K562 (cell line): ENCODE results near the gene SCP2. TPM values are rescaled to one million over a fixed set of nuclear protein-coding genes. Genes with fewer than 3 reads are reported as not detected.

Source experiments
- ATAC-seq: fragments of 200-7000 bp; cut with Tn5 transposase; 3 replicates; pipeline ENCODE4 v1.9.1; 2020; ENCODE audit warnings: moderate library complexity
- BruUV-seq: library from RNA; stranded (reverse); fragments of 400-500 nt; replicated peaks from 2 replicates; lab custom pipeline; 2021; lab: Mats Ljungman, UMichigan
- CTCF ChIA-PET: fragments of 300-600 bp; formaldehyde crosslinking; extraction: SDS; loops from one replicate; lab custom pipeline; 2021; ENCODE audit warnings: low intra/inter-chr PET ratio; lab: Yijun Ruan, JAX
- POLR2A ChIA-PET: fragments of 300-600, 350-650 bp; sonication (Branson Sonifier 250); formaldehyde crosslinking; extraction: SDS; loops from one replicate; lab custom pipeline; 2021; ENCODE audit warnings: antibody characterized with exemption, inconsistent platforms; lab: Yijun Ruan, JAX
- DNase-seq, 4 experiments: peaks; one replicate each; pipeline versions ENCODE4 v3.0.0 to v3.0.0-alpha.2; 2011 to 2018; ENCODE audit warnings: low spot score in 3 of 4, mixed read lengths in 3 of 4; ENCODE audit errors: extremely low read depth in 1 of 4
- FAIRE-seq: peaks from 2 replicates; lab custom pipeline; 2011; peaks lifted over from hg19 to GRCh38; lab: Jason Lieb, UNC
- H2AFZ ChIP-seq: 2 replicates; pipeline ENCODE4 v1.6.0; 2011; ENCODE audit warnings: low read depth, low read length, control low read depth, inconsistent platforms
- H3K27ac ChIP-seq: fragments of 200-600 bp; 3 replicates; pipeline ENCODE4 v1.8.0; 2011; ENCODE audit warnings: low read depth, mild to moderate bottlenecking, control low read depth, inconsistent platforms, low read length, moderate library complexity, mixed read lengths; ENCODE audit errors: extremely low read depth
- H3K27me3 ChIP-seq, 2 experiments: fragments of 300-600 bp in 1 of 2; 2 replicates in 1 of 2; 3 replicates in 1 of 2; pipeline versions ENCODE4 v1.6.0 to v1.8.0; 2011; ENCODE audit warnings: inconsistent platforms in 2 of 2, low read length in 2 of 2, mild to moderate bottlenecking in 1 of 2, mixed read lengths in 1 of 2, moderate library complexity in 1 of 2; ENCODE audit not compliant: control insufficient read depth in 2 of 2, insufficient read depth in 2 of 2
- H3K36me3 ChIP-seq: fragments of 300-600 bp; 3 replicates; pipeline ENCODE4 v1.8.0; 2011; ENCODE audit warnings: mild to moderate bottlenecking, low read length, inconsistent platforms; ENCODE audit not compliant: control insufficient read depth, insufficient read depth
- H3K4me1 ChIP-seq, 2 experiments: fragments of 200-600 bp in 1 of 2; replicated peaks in 1 of 2; 2 replicates in 1 of 2; 3 replicates in 1 of 2; pipeline versions ENCODE4 v1.5.1 to v1.8.0; 2011; ENCODE audit warnings: inconsistent platforms in 2 of 2, low read length in 2 of 2, mild to moderate bottlenecking in 1 of 2, mixed read lengths in 1 of 2, moderate library complexity in 1 of 2; ENCODE audit not compliant: control insufficient read depth in 2 of 2, insufficient read depth in 2 of 2
- H3K4me2 ChIP-seq: 2 replicates; pipeline ENCODE4 v1.6.1; 2011; ENCODE audit warnings: low read length, control low read depth, inconsistent platforms, mixed read lengths; ENCODE audit not compliant: insufficient read depth
- H3K4me3 ChIP-seq: fragments of 200-600 bp; sonication (generic), shearing (Covaris generic); 2 replicates; pipeline ENCODE4 v1.5.1; 2016; ENCODE audit warnings: control low read depth, inconsistent platforms
- H3K79me2 ChIP-seq: fragments of 200-600 bp; 3 replicates; pipeline ENCODE4 v1.8.0; 2011; ENCODE audit warnings: low read length, inconsistent platforms; ENCODE audit not compliant: control insufficient read depth, insufficient read depth
- H3K9ac ChIP-seq, 2 experiments: 2 replicates each; pipeline versions ENCODE4 v1.6.0 to v1.6.1; 2011; ENCODE audit warnings: low read depth in 2 of 2, low read length in 2 of 2, control low read depth in 1 of 2, inconsistent platforms in 1 of 2, mild to moderate bottlenecking in 1 of 2, mixed read lengths in 1 of 2; ENCODE audit not compliant: insufficient read depth in 1 of 2
- H3K9me1 ChIP-seq: one replicate; pipeline ENCODE4 v1.6.0; 2011; ENCODE audit warnings: inconsistent platforms, mild to moderate bottlenecking, low read length, moderate library complexity; ENCODE audit not compliant: control insufficient read depth, insufficient read depth
- H3K9me3 ChIP-seq: replicated peaks from 2 replicates; pipeline ENCODE4 v1.5.1; 2011; ENCODE audit warnings: low read depth, low read length, inconsistent platforms; ENCODE audit not compliant: control insufficient read depth, insufficient read depth
- H4K20me1 ChIP-seq: replicated peaks from 2 replicates; pipeline ENCODE4 v1.6.1; 2011; ENCODE audit warnings: low read length, inconsistent platforms, mixed read lengths; ENCODE audit not compliant: control insufficient read depth, insufficient read depth
- ADNP ChIP-seq: fragments of 200-800 bp; sonication (Bioruptor generic); IDR thresholded peaks from 2 replicates; pipeline ENCODE4 v1.6.1; 2016; ENCODE audit warnings: missing genetic modification characterization, missing compliant biosample characterization
- BCOR ChIP-seq: fragments of 450-650 bp; IDR thresholded peaks from 2 replicates; pipeline ENCODE4 v1.6.1; 2016
- BDP1 ChIP-seq: IDR thresholded peaks from 3 replicates; pipeline ENCODE4 v1.6.1; 2011; ENCODE audit not compliant: insufficient read length, insufficient read depth
- HDAC2 ChIP-seq: fragments of 450-650 bp; IDR thresholded peaks from 2 replicates; pipeline ENCODE4 v1.6.1; 2016; ENCODE audit warnings: mild to moderate bottlenecking
- KDM1A ChIP-seq, 2 experiments: fragments of 450-650 bp; IDR thresholded peaks; 2 replicates each; pipeline ENCODE4 v1.6.1; 2016; ENCODE audit warnings: mild to moderate bottlenecking in 2 of 2
- RBM25 ChIP-seq: fragments of 200-400 bp; formaldehyde crosslinking; IDR thresholded peaks from 2 replicates; pipeline ENCODE4 v1.6.1; 2018; ENCODE audit warnings: low read length, low read depth, moderate library complexity; ENCODE audit not compliant: severe bottlenecking
- RCOR1 ChIP-seq, 2 experiments: IDR thresholded peaks; 2 replicates each; pipeline ENCODE4 v1.6.1; 2012; ENCODE audit warnings: low read depth in 2 of 2, low read length in 2 of 2, borderline replicate concordance in 1 of 2, improper control_type of control experiment in 1 of 2
- SRSF3 ChIP-seq: fragments of 200-400 bp; formaldehyde crosslinking; IDR thresholded peaks from 2 replicates; pipeline ENCODE4 v1.6.1; 2016; ENCODE audit warnings: mild to moderate bottlenecking, low read length, moderate library complexity; ENCODE audit not compliant: insufficient read depth
- WGBS: fragments of 100-300 bp; shearing (Covaris generic); methylation state at CpG from one replicate; pipeline ENCODE4 v1.1.6; 2016; ENCODE audit warnings: low coverage, mixed read lengths; ENCODE audit not compliant: insufficient coverage; ENCODE audit errors: missing lambda C conversion rate; 5-methylcytosine and 5-hydroxymethylcytosine counted together
- in situ Hi-C: fragments of 300-500 bp; cut with MboI; formaldehyde crosslinking; loops from 4 replicates; pipeline ENCODE4 v1.15.0; 2018; ENCODE audit warnings: inconsistent platforms, mixed read lengths
- intact Hi-C: fragments of 100-400 bp; cut with micrococcal nuclease; formaldehyde crosslinking; loops from 2 replicates; pipeline ENCODE4 v1.14.2; 2022
- polyA plus RNA-seq, 8 experiments: library from polyadenylated mRNA; depleted of rRNA in 4 of 8; stranded (reverse) in 5 of 8; unstranded in 3 of 8; fragments of >200 nt; fragmentation: Nextera tagmentation in 2 of 8; fragmentation: Illumina TruSeq in 1 of 8; extraction: Ambion mirVana in 2 of 8; extraction: Trizol in 1 of 8; gene quantifications; 2 replicates each; pipeline versions ENCODE4 v1.2.1 to v1.2.3, GENCODE V29; 2011 to 2014; ENCODE audit warnings: inconsistent platforms in 1 of 8, missing spikeins in 1 of 8
- total RNA-seq, 7 experiments: library from RNA; depleted of rRNA in 6 of 7; stranded (reverse); fragments of >200 nt in 6 of 7; fragmentation: Illumina TruSeq in 2 of 7; extraction: Trizol in 2 of 7; gene quantifications; 2 replicates each; pipeline versions ENCODE4 v1.2.1 to v1.2.3, GENCODE V29; 2011 to 2021; ENCODE audit warnings: low replicate concordance in 1 of 7
- TF ChIP-seq, protein P1 (sequence below): fragments of 450-650 bp; IDR thresholded peaks from 2 replicates; pipeline ENCODE4 v1.6.1; 2016; ENCODE audit warnings: low read depth, mild to moderate bottlenecking, moderate library complexity

SCP2 gene
- total and polyA plus RNA-seq, 9 of the 15 experiments (the other 6 are each of a cell fraction or from before 2014, with no cell fraction given) = 63.8 to 258 (median 106) TPM

GRCh38 chr1:52919723-52920483, 7.2 kb upstream of the SCP2 start:
- ChIA-PET CTCF (no interaction called here), POLR2A (interaction anchor here (0.8 kb wide), 1 partner anchor 77 kb away, joined by 5 read pairs; the partner anchor contains the start of gene ZYG11A)
- Histone ChIP-seq H3K36me3 (no peaks in the 10 kb centered on the region), H4K20me1 (no peaks in the 10 kb centered on the region), H3K4me1 (no peaks in the 10 kb centered on the region; a peak in 2 of 5 replicates), H3K9me3 (no peaks in the 10 kb centered on the region), H3K4me2 (no peak overlapping the region), H3K27ac (no peak overlapping the region), H3K9ac (no peak overlapping the region), H3K9me1 (no peaks in the 10 kb centered on the region), H3K79me2 (no peaks in the 10 kb centered on the region), H2AFZ (no peak overlapping the region), H3K27me3 (no peaks in the 10 kb centered on the region), H3K4me3 (no peak overlapping the region)
- DNase-seq (no peak), FAIRE-seq (no peak), ATAC-seq (no peak)
- intact Hi-C loops = no loop called here
- TF ChIP-seq KDM1A (IDR thresholded peaks at IDR 0.05) (peak in 1 of 2 experiments; percentile 69; a peak in 3 of 4 replicates), RCOR1 (IDR thresholded peaks at IDR 0.05; ENCODE audit: borderline replicate concordance in 1 of 2, low read depth in 2 of 2, low read length in 2 of 2) (peak in 1 of 2 experiments; percentile 18; a peak in 1 of 4 replicates), BDP1 (no peak), BCOR (peak; percentile 84), RBM25 (peak; percentile 79), SRSF3 (no peak), HDAC2 (0 out of 2 replicates have a peak, but pooled peaks have one; percentile 42), ADNP (tag) (peak; percentile 86)
- TF ChIP-seq, protein P1, sequence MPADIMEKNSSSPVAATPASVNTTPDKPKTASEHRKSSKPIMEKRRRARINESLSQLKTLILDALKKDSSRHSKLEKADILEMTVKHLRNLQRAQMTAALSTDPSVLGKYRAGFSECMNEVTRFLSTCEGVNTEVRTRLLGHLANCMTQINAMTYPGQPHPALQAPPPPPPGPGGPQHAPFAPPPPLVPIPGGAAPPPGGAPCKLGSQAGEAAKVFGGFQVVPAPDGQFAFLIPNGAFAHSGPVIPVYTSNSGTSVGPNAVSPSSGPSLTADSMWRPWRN = no peak
- in situ Hi-C loops = loop anchor here (25.0 kb wide), 1 partner anchor 267 kb away; the partner anchor contains the start of gene CPT2
- BruUV-seq = no TSS peak
- 41% methylated on average over 8 of the region's 10 CpGs for WGBS
